WTC11 (cell line): ENCODE results near the gene RITA1. TPM values are rescaled to one million over a fixed set of nuclear protein-coding genes. Genes with fewer than 3 reads are reported as not detected.

Experiments
- ATAC-seq: fragments of 200-7000 bp; cut with Tn5 transposase; 2 replicates; pipeline ENCODE4 v1.10.0; 2021; ENCODE audit warnings: mild to moderate bottlenecking, moderate library complexity
- CTCF ChIA-PET: fragments of 300-600 bp; sonication (Branson Sonifier 250); formaldehyde crosslinking; loops from one replicate; lab custom pipeline; 2021; ENCODE audit warnings: antibody characterized with exemption; lab: Charles Lee
- POLR2A ChIA-PET: fragments of 350-600 bp; sonication (Branson Sonifier 250); formaldehyde crosslinking; loops from one replicate; lab custom pipeline; 2021; ENCODE audit warnings: antibody characterized with exemption; lab: Charles Lee
- DNase-seq: peaks from one replicate; pipeline ENCODE4 v3.0.0; 2021; ENCODE audit warnings: low spot score
- H3K27ac Mint-ChIP-seq: 2 replicates; pipeline ENCODE4 v1.8.0; 2021; ENCODE audit warnings: mixed read lengths
- H3K27me3 Mint-ChIP-seq: 2 replicates; pipeline ENCODE4 v1.8.0; 2021; ENCODE audit warnings: low read depth, mild to moderate bottlenecking, moderate library complexity, mixed read lengths
- H3K36me3 Mint-ChIP-seq: 2 replicates; pipeline ENCODE4 v1.8.0; 2021; ENCODE audit warnings: mixed read lengths
- H3K4me1 Mint-ChIP-seq: 2 replicates; pipeline ENCODE4 v1.8.0; 2022; ENCODE audit warnings: mixed read lengths
- H3K4me3 Mint-ChIP-seq: 2 replicates; pipeline ENCODE4 v1.8.0; 2021; ENCODE audit warnings: mild to moderate bottlenecking, moderate library complexity, mixed read lengths
- H3K9me3 Mint-ChIP-seq: 2 replicates; pipeline ENCODE4 v1.8.0; 2021; ENCODE audit warnings: mixed read lengths
- AR ChIP-seq: fragments of 250-450 bp; sonication (Bioruptor Pico); IDR thresholded peaks from 2 replicates; pipeline ENCODE4 v1.9.0; 2021; ENCODE audit warnings: mild to moderate bottlenecking
- ERG ChIP-seq: fragments of 250-450 bp; sonication (Bioruptor Pico); IDR thresholded peaks from 2 replicates; pipeline ENCODE4 v1.8.0; 2021; ENCODE audit warnings: mild to moderate bottlenecking
- GTF2I ChIP-seq: fragments of 250-450 bp; sonication (Bioruptor Pico); conservative IDR thresholded peaks from 2 replicates; pipeline ENCODE4 v1.4.0; 2021; ENCODE audit warnings: mild to moderate bottlenecking
- JAZF1 ChIP-seq: fragments of 250-450 bp; sonication (Bioruptor Pico); IDR thresholded peaks from 2 replicates; pipeline ENCODE4 v1.9.0; 2021; ENCODE audit warnings: moderate library complexity, mild to moderate bottlenecking, inconsistent platforms
- JUN ChIP-seq: sonication (generic); formaldehyde crosslinking; IDR thresholded peaks from 2 replicates; pipeline ENCODE4 v1.8.0; 2023; ENCODE audit warnings: mild to moderate bottlenecking, missing genetic modification reagents
- KAT7 ChIP-seq: sonication (generic); formaldehyde crosslinking; IDR thresholded peaks from 2 replicates; pipeline ENCODE4 v1.8.1; 2023; ENCODE audit warnings: missing genetic modification reagents, mild to moderate bottlenecking, borderline replicate concordance
- MXD4 ChIP-seq: fragments of 250-450 bp; sonication (Bioruptor Pico); IDR thresholded peaks from 2 replicates; pipeline ENCODE4 v1.8.0; 2021; ENCODE audit warnings: mild to moderate bottlenecking, moderate library complexity, borderline replicate concordance
- PREB ChIP-seq: sonication (generic); formaldehyde crosslinking; IDR thresholded peaks from 2 replicates; pipeline ENCODE4 v1.8.1; 2022; ENCODE audit warnings: mild to moderate bottlenecking, missing genetic modification reagents, moderate library complexity, borderline replicate concordance
- RELA ChIP-seq: sonication (generic); formaldehyde crosslinking; IDR thresholded peaks from 2 replicates; pipeline ENCODE4 v1.8.1; 2022; ENCODE audit warnings: missing genetic modification reagents, mild to moderate bottlenecking, borderline replicate concordance
- SP1 ChIP-seq: sonication (generic); formaldehyde crosslinking; conservative IDR thresholded peaks from 2 replicates; pipeline ENCODE4 v1.8.1; 2022; ENCODE audit warnings: missing genetic modification reagents
- TEAD4 ChIP-seq: sonication (generic); formaldehyde crosslinking; IDR thresholded peaks from 2 replicates; pipeline ENCODE4 v1.8.0; 2022; ENCODE audit warnings: mild to moderate bottlenecking, missing genetic modification reagents
- ZNF281 ChIP-seq: sonication (generic); formaldehyde crosslinking; IDR thresholded peaks from 2 replicates; pipeline ENCODE4 v1.8.0; 2023; ENCODE audit warnings: mild to moderate bottlenecking, missing genetic modification reagents
- ZNF317 ChIP-seq: sonication (generic); formaldehyde crosslinking; IDR thresholded peaks from 2 replicates; pipeline ENCODE4 v1.8.1; 2023; ENCODE audit warnings: low read depth, mild to moderate bottlenecking, moderate library complexity, missing genetic modification reagents, borderline replicate concordance
- total RNA-seq: library from RNA; stranded (reverse); gene quantifications from 3 replicates; pipeline ENCODE4 v1.2.3, GENCODE V29; 2021
- TF ChIP-seq, protein P1 (sequence below): fragments of 250-450 bp; sonication (Bioruptor Pico); conservative IDR thresholded peaks from 2 replicates; pipeline ENCODE4 v1.9.0; 2021; ENCODE audit warnings: mild to moderate bottlenecking
- TF ChIP-seq, protein P2 (sequence below): sonication (generic); formaldehyde crosslinking; IDR thresholded peaks from 2 replicates; pipeline ENCODE4 v1.8.0; 2022; ENCODE audit warnings: missing genetic modification reagents
- TF ChIP-seq, protein P3 (sequence below): sonication (generic); formaldehyde crosslinking; IDR thresholded peaks from 2 replicates; pipeline ENCODE4 v1.8.1; 2022; ENCODE audit warnings: mild to moderate bottlenecking, moderate library complexity, missing genetic modification reagents
- TF ChIP-seq, protein P4 (sequence below): sonication (generic); formaldehyde crosslinking; IDR thresholded peaks from 2 replicates; pipeline ENCODE4 v1.8.1; 2023; ENCODE audit warnings: mild to moderate bottlenecking, missing genetic modification reagents

The RITA1 gene
- total RNA-seq, 1 experiment from 2014 or later: 29.3 TPM

DNA sequence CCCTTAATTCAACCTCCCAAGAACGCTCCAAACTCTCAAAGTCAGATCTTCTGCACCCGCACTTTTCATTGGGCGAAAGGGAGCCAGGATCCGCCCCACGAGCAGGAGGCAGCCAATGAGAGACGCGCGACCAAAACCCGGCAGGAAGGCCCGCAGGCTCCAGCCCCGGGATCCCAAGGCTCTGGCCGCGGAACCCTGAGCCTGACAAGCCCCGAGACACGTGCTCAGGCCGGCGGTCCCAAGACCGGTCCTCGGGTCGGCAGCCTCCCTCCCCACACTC lies 681 bp upstream of the RITA1 start (continued):
- TF ChIP-seq AR (CRISPR knock-in tag) (no peak), KAT7 (0 out of 2 replicates have a peak, but pooled peaks have one; percentile 75), ZNF281 (CRISPR knock-in tag) (0 out of 2 replicates have a peak, but pooled peaks have one; percentile 38), PREB (CRISPR knock-in tag) (peak; percentile 83; the same call in 1 of the 2 replicates), JAZF1 (CRISPR knock-in tag) (no peak)
- TF ChIP-seq, protein P1, sequence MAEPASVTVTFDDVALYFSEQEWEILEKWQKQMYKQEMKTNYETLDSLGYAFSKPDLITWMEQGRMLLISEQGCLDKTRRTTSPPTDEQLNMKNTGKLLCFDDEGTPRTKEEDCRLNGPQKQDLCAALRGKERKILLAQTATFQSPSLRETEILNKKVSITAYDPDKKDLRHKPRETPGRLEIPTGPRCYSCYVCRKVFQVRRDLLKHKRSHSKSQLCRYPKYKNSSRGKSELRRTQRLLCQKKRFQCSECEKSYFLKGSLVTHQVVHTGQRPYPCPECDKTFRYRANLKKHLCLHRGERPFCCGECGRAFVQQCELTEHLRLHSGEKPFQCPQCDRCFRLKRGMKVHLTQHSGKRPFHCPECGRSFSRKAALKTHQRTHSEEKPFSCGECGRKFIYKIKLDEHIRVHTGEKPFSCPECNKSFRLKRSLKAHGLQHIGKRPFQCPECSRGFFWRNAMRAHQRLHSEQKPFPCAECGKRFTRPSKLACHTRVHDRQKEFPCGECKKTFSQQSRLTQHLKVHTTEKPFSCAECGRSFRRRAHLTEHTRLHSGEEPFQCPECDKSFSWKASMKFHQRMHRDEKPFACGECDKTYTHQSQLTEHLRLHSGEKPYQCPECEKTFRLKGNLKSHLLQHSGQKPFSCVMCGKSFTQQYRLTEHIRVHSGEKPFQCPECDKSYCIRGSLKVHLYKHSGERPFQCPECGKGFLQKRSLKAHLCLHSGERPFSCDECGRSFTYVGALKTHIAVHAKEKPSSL (CRISPR knock-in tag): no peak
- TF ChIP-seq, protein P2, sequence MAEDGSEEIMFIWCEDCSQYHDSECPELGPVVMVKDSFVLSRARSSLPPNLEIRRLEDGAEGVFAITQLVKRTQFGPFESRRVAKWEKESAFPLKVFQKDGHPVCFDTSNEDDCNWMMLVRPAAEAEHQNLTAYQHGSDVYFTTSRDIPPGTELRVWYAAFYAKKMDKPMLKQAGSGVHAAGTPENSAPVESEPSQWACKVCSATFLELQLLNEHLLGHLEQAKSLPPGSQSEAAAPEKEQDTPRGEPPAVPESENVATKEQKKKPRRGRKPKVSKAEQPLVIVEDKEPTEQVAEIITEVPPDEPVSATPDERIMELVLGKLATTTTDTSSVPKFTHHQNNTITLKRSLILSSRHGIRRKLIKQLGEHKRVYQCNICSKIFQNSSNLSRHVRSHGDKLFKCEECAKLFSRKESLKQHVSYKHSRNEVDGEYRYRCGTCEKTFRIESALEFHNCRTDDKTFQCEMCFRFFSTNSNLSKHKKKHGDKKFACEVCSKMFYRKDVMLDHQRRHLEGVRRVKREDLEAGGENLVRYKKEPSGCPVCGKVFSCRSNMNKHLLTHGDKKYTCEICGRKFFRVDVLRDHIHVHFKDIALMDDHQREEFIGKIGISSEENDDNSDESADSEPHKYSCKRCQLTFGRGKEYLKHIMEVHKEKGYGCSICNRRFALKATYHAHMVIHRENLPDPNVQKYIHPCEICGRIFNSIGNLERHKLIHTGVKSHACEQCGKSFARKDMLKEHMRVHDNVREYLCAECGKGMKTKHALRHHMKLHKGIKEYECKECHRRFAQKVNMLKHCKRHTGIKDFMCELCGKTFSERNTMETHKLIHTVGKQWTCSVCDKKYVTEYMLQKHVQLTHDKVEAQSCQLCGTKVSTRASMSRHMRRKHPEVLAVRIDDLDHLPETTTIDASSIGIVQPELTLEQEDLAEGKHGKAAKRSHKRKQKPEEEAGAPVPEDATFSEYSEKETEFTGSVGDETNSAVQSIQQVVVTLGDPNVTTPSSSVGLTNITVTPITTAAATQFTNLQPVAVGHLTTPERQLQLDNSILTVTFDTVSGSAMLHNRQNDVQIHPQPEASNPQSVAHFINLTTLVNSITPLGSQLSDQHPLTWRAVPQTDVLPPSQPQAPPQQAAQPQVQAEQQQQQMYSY (CRISPR knock-in tag): peak; percentile 44; the same call in 1 of the 2 replicates
- TF ChIP-seq, protein P3, sequence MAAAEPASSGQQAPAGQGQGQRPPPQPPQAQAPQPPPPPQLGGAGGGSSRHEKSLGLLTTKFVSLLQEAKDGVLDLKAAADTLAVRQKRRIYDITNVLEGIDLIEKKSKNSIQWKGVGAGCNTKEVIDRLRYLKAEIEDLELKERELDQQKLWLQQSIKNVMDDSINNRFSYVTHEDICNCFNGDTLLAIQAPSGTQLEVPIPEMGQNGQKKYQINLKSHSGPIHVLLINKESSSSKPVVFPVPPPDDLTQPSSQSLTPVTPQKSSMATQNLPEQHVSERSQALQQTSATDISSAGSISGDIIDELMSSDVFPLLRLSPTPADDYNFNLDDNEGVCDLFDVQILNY (CRISPR knock-in tag): no peak
- TF ChIP-seq, all 79 proteins: peak for 5

DNA sequence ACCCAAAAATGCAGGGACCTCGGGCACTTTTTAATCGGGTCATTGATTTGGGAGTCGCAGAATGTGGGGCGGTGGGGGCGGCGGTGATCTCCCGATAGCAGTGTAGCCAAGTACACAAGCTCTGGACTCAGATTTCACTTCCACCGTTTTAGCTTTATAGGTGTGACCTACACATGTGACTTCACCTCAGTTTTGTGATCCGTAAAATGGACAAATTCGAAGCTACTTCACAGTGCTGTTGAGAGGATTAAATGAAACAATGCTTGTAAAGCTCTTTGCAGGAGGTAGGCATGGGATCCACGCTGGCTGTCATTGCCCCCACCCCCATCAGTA lies 478 bp downstream of the RITA1 start:
- DNase-seq (no peak), ATAC-seq (no peak)
- no peak overlapping the region for H3K27ac Mint-ChIP-seq
- TF ChIP-seq ERG (CRISPR knock-in tag) (no peak), JUN (CRISPR knock-in tag) (no peak), SP1 (no peak), ZNF317 (no peak), TEAD4 (CRISPR knock-in tag) (no peak), GTF2I (CRISPR knock-in tag) (0 out of 2 replicates have a peak, but pooled peaks have one; percentile 17), RELA (no peak), MXD4 (CRISPR knock-in tag) (no peak)
- TF ChIP-seq, protein P4, sequence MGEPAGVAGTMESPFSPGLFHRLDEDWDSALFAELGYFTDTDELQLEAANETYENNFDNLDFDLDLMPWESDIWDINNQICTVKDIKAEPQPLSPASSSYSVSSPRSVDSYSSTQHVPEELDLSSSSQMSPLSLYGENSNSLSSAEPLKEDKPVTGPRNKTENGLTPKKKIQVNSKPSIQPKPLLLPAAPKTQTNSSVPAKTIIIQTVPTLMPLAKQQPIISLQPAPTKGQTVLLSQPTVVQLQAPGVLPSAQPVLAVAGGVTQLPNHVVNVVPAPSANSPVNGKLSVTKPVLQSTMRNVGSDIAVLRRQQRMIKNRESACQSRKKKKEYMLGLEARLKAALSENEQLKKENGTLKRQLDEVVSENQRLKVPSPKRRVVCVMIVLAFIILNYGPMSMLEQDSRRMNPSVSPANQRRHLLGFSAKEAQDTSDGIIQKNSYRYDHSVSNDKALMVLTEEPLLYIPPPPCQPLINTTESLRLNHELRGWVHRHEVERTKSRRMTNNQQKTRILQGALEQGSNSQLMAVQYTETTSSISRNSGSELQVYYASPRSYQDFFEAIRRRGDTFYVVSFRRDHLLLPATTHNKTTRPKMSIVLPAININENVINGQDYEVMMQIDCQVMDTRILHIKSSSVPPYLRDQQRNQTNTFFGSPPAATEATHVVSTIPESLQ (CRISPR knock-in tag): no peak
- H3K27me3 Mint-ChIP-seq: no peaks in the 10 kb centered on the region
- ChIA-PET CTCF (interaction anchor here (0.7 to 4.3 kb wide), 8 partner anchors 9 to 239 kb away, joined by 3 to 21 read pairs (median 5); partner anchors contain the start of genes CFAP73 and RASAL1), POLR2A (interaction anchor here (1.6 kb wide), 1 partner anchor 60 kb away, joined by 5 read pairs; no protein-coding TSS in a partner anchor)
- H3K36me3 Mint-ChIP-seq: peaks cover 29% of the 10 kb centered on the region
- peaks cover 19% of the 10 kb centered on the region for H3K4me1 Mint-ChIP-seq
- peak overlapping the region; percentile 88 for H3K4me3 Mint-ChIP-seq
- H3K9me3 Mint-ChIP-seq: no peaks in the 10 kb centered on the region
